ENCODE data around the gene GRIP2. TPM values are rescaled to one million over a fixed set of nuclear protein-coding genes. Genes with fewer than 3 reads are reported as not detected.

GRIP2 gene
- total RNA-seq, 4 donors from 2014 or later, result 0.77 to 8.0 (median 2.1) TPM

DNA sequence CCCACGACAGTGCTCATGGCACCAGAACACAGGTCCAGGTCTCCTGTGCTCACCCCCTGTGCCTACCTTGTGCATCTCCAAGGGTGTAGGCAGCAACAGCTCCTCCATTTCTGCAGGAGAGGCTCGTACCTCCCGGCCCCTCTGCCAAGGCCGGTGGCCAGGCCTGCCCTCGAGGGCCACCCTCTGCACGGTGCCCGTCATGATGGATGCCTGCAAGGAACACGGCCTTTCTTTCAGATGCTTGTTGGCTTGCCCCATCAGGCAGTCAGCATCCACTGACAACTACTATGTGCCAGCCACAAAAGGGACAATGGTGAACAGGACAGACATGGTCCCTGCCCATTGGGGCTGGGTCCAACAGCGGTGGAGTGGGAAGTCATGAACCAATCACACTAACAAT, 43.8 kb downstream of the GRIP2 start:
- no peaks in the 10 kb centered on the region for H3K36me3 ChIP-seq
- H3K4me3 ChIP-seq, result no peak overlapping the region
- intact Hi-C loops (cut with DNase I; ENCODE audit: low total_unique reads), result no loop called here
- no peak overlapping the region for H3K27ac ChIP-seq
- DNase-seq, result no peak
- TF ChIP-seq POLR2A (IDR thresholded peaks at IDR 0.05), result no peak
- TF ChIP-seq, protein P1, sequence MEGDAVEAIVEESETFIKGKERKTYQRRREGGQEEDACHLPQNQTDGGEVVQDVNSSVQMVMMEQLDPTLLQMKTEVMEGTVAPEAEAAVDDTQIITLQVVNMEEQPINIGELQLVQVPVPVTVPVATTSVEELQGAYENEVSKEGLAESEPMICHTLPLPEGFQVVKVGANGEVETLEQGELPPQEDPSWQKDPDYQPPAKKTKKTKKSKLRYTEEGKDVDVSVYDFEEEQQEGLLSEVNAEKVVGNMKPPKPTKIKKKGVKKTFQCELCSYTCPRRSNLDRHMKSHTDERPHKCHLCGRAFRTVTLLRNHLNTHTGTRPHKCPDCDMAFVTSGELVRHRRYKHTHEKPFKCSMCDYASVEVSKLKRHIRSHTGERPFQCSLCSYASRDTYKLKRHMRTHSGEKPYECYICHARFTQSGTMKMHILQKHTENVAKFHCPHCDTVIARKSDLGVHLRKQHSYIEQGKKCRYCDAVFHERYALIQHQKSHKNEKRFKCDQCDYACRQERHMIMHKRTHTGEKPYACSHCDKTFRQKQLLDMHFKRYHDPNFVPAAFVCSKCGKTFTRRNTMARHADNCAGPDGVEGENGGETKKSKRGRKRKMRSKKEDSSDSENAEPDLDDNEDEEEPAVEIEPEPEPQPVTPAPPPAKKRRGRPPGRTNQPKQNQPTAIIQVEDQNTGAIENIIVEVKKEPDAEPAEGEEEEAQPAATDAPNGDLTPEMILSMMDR (IDR thresholded peaks at IDR 0.05), result no peak
- no peaks in the 10 kb centered on the region for H3K27me3 ChIP-seq
- H3K9me3 ChIP-seq, result no peaks in the 10 kb centered on the region
- no peaks in the 10 kb centered on the region for H3K4me1 ChIP-seq

DNA sequence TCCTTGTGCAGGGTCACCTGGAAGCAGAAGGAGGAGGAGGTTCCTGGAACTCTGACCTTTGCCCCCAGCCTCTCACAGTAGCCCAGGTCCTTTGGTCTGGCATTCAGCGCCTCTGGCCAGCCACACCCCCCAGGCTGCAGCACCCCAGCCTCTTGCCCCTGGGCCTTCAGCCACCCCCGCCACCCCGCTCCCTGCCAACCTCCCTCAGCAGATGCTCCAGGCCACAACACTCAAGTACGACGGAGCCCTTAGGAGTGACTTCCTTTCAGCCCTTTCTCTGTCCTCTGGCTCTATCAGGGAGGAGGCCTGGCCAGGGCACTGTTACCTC, 45.2 kb downstream of the GRIP2 start:
- intact Hi-C loops (cut with DNase I; ENCODE audit: low total_unique reads), result no loop called here
- H3K27ac ChIP-seq, result no peak overlapping the region
- H3K4me1 ChIP-seq, result no peaks in the 10 kb centered on the region
- no peaks in the 10 kb centered on the region for H3K36me3 ChIP-seq
- no peaks in the 10 kb centered on the region for H3K27me3 ChIP-seq
- no peak for DNase-seq
- no peaks in the 10 kb centered on the region for H3K9me3 ChIP-seq
- no peak overlapping the region for H3K4me3 ChIP-seq
- TF ChIP-seq POLR2A (IDR thresholded peaks at IDR 0.05), result no peak
- TF ChIP-seq, protein P1 (IDR thresholded peaks at IDR 0.05), result no peak

DNA sequence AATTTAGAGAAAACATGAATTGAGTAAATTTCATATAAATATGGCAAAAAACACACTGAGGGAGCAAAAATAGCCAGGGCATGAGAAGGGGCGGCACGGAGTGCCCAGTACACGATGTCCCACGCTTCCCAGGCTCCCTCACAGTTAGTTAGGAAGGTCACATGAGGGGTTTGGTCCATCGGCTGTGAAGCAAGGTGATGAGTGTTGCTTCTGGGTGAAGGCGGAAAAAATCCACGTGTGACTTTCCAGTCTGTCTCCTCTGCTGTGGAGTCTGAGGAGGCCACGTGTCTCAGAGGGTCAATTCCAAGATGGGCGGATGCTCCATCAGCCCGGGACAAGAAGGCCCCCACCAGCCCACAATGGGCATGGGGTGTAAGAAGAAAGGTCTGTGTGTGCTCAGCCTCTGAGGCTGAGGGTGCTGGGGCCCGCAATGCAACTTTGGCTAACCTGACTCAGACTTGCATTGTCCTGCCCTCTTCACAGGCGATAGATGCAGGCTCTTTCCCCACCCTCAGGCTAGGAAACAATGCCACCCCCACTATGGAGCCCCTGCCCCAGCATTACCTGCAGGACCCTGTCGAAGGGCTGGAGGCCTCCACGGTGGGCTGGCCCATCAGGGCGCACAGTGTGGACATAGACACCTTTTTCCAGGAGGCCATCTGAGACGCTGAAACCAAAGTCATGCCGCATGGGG, 45.7 kb downstream of the GRIP2 start:
- no peak overlapping the region for H3K4me3 ChIP-seq
- no peaks in the 10 kb centered on the region for H3K9me3 ChIP-seq
- no peaks in the 10 kb centered on the region for H3K27me3 ChIP-seq
- no peak overlapping the region for H3K27ac ChIP-seq
- intact Hi-C loops (cut with DNase I; ENCODE audit: low total_unique reads), result no loop called here
- H3K4me1 ChIP-seq, result no peaks in the 10 kb centered on the region
- DNase-seq, result no peak
- no peaks in the 10 kb centered on the region for H3K36me3 ChIP-seq
- TF ChIP-seq, protein P1 (IDR thresholded peaks at IDR 0.05), result no peak
- TF ChIP-seq POLR2A (IDR thresholded peaks at IDR 0.05), result no peak

DNA sequence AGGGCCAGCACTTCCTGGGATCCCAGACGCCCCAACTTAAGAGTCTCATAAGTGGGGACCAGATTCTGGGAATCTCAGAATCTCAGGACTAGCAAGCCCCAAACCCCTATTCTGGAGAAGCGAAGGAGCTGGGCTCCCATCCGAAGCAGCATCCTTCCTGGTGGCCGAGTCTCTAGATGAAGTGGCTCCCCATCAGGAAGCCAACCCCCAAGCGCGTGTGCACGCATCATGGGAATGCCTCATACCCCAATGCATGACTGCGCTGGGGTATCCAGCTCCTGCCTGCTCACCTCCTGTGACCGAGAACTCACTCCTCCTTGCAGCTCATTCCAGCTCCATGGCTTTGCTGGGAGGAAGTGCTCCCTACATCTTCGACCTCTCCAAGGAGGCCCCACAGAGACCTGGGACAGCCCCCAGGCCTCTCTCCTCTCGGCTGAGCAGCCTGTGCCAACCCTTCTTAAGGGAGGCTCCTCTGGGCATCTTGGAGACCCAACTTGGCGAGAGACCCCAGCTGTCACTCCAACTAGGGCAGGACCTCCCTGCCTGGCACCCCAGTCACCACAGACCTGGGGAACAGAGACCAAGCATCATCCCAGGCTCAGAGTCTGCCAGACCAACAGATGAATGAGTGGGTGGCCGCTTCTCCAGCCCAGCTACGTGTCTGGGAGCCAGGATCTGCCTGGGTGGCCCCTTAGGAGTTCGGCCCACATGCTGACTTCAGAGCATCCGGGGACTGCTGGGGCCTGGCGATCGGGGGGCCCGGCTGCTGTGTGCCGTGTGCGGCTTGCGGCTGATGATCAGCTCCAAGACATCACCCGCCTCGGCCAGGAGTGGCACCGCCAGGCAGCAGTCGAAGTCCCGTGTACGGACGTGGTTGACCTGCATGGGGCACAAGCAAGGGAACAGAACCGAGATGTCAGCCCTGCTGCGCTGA, 46.9 kb downstream of the GRIP2 start:
- H3K27me3 ChIP-seq, result no peaks in the 10 kb centered on the region
- no peak overlapping the region for H3K27ac ChIP-seq
- TF ChIP-seq POLR2A (IDR thresholded peaks at IDR 0.05), result no peak
- TF ChIP-seq, protein P1 (IDR thresholded peaks at IDR 0.05), result no peak
- no peak for DNase-seq
- H3K4me1 ChIP-seq, result no peaks in the 10 kb centered on the region
- no peaks in the 10 kb centered on the region for H3K36me3 ChIP-seq
- intact Hi-C loops (cut with DNase I; ENCODE audit: low total_unique reads), result no loop called here
- H3K4me3 ChIP-seq, result no peak overlapping the region
- no peaks in the 10 kb centered on the region for H3K9me3 ChIP-seq
